Chondrocyte (in vitro differentiated cells): ENCODE data around the gene CSNK1G1. TPM values are rescaled to one million over a fixed set of nuclear protein-coding genes. Genes with fewer than 3 reads are reported as not detected.

Experiments used
- DNase-seq: peaks from one replicate; pipeline ENCODE4 v3.0.0; 2021; ENCODE audit warnings: mixed read lengths, low spot score
- H3K27ac Mint-ChIP-seq: one replicate; pipeline ENCODE4 v1.8.0; 2021; ENCODE audit warnings: mild to moderate bottlenecking, moderate library complexity, mixed read lengths; ENCODE audit not compliant: unreplicated experiment
- H3K27me3 Mint-ChIP-seq: 2 replicates; pipeline ENCODE4 v1.8.0; 2021; ENCODE audit warnings: low read depth, mixed read lengths
- H3K36me3 Mint-ChIP-seq: 2 replicates; pipeline ENCODE4 v1.8.0; 2021; ENCODE audit warnings: low read depth, mixed read lengths
- H3K4me1 Mint-ChIP-seq: 2 replicates; pipeline ENCODE4 v1.8.0; 2021; ENCODE audit warnings: low read depth, mild to moderate bottlenecking, mixed read lengths
- H3K4me3 Mint-ChIP-seq: one replicate; pipeline ENCODE4 v1.8.0; 2021; ENCODE audit warnings: mild to moderate bottlenecking, moderate library complexity, mixed read lengths; ENCODE audit not compliant: unreplicated experiment
- H3K9me3 Mint-ChIP-seq: 2 replicates; pipeline ENCODE4 v1.8.0; 2021; ENCODE audit warnings: low read depth, mixed read lengths
- CTCF ChIP-seq: fragments of 200-600 bp; sonication (generic); IDR thresholded peaks from 2 replicates; pipeline ENCODE4 v1.5.0; 2021; ENCODE audit warnings: antibody characterized with exemption, mild to moderate bottlenecking, moderate library complexity
- total RNA-seq: library from RNA; stranded (reverse); gene quantifications from 3 replicates; pipeline ENCODE4 v1.2.1, GENCODE V29; 2021

CSNK1G1 gene
- total RNA-seq, 1 donor from 2014 or later, result 20.1 TPM

DNA sequence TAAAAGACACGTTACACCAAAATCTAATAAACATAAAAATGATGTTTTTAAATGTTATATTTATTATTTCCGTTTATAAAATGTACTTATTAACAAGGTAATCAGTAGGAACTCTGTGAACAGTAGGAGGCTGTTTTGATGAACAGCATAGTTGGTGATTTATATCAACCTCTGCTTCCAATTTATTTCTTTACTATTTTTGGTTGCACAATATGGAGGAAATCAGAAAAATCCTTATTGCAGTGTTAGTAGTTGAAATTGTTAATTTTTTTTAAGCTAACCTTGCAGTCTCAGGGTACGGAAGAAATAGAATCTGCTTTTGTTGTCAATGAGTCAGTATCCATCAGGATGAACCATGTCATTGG lies 209.5 kb downstream of the CSNK1G1 start:
- Mint-ChIP-seq H3K4me3 (no peak overlapping the region), H3K4me1 (peaks cover 12% of the 10 kb centered on the region), H3K36me3 (peaks cover 10% of the 10 kb centered on the region), H3K27ac (no peak overlapping the region), H3K27me3 (no peaks in the 10 kb centered on the region), H3K9me3 (no peaks in the 10 kb centered on the region)
- TF ChIP-seq CTCF, result no peak
- no peak for DNase-seq

DNA sequence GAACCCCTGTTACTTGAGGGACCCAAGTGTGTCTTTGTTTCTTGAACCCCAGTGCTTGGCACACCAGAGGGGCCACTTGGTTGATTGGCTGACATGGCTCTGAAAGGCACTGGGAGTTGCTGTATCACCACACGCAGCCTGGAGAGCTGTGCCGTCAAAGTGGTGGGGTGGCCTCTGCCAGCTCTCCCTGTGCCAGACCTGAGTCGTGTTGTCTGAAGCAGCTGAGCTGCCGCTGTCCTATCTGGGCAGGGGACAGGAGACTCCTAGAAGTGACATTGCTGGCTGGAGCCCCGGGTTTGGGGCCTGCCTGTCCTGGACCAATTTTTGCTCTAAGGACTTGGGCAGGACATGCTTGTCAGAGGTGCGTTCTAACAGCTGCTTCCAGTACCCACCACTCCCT lies 209.9 kb downstream of the CSNK1G1 start:
- peaks cover 11% of the 10 kb centered on the region for H3K4me1 Mint-ChIP-seq
- peaks cover 12% of the 10 kb centered on the region for H3K36me3 Mint-ChIP-seq
- no peaks in the 10 kb centered on the region for H3K27me3 Mint-ChIP-seq
- H3K9me3 Mint-ChIP-seq, result no peaks in the 10 kb centered on the region
- TF ChIP-seq CTCF, result no peak
- H3K4me3 Mint-ChIP-seq, result no peak overlapping the region
- H3K27ac Mint-ChIP-seq, result no peak overlapping the region
- no peak for DNase-seq

DNA sequence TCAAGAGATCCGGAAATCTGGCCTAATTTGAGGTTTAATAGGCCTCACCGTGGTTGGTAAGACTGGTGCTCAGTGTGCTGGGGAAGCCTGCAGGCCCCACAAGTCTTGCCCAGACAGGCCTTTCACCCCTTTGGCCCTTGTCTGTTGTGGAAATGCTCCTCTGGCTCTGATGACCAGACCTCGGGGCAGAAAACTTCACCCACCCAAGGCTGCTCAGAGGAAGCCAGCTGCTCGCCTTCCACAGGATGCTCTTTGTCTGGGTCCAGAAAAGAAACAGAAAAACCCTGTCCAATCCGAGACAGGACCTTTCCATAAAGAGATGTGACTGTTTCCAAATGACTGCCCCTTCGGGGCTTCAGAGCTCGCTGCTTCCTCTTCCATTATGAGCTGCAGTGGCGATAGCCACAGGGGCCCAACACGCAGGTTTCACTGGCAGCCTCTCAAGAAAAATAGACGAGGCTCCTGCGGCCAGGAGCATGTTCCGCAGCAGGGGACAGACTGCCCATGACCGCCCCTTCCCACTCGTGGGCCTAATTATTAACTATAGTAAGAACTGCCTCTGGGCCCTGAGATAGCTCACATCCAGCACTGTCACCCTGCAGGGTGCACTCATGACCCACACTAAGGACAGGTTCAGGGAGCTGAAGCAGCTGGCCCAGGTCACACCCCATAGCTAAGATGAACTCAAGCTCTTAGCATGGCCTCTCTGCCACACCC lies 211.2 kb downstream of the CSNK1G1 start:
- Mint-ChIP-seq H3K9me3 (no peaks in the 10 kb centered on the region), H3K36me3 (peaks cover 12% of the 10 kb centered on the region), H3K4me1 (peaks cover 9% of the 10 kb centered on the region), H3K27me3 (no peaks in the 10 kb centered on the region), H3K4me3 (no peak overlapping the region), H3K27ac (peak overlapping the region; percentile 41)
- DNase-seq, result no peak
- no peak for TF ChIP-seq CTCF

DNA sequence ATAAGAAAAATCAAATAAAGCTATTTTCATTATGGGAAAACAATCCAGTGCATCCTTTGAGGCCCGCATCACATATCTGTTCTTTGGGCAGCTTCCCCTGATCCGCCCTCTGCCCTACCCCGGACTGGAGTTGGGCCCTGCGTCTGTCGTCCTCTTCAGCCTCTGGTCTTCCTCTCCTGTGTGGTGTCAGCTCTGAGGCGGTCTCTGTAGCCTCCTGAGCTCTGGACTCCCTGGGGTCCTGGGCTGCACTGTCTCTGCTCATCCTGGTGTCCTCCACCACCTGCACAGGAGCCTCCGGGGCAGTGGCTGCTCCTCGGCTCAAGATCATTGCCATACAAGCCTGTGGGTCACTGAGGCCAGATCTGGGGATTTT lies 211.8 kb downstream of the CSNK1G1 start:
- DNase-seq, result no peak
- H3K4me3 Mint-ChIP-seq, result no peak overlapping the region
- no peaks in the 10 kb centered on the region for H3K27me3 Mint-ChIP-seq
- no peaks in the 10 kb centered on the region for H3K9me3 Mint-ChIP-seq
- no peak overlapping the region for H3K27ac Mint-ChIP-seq
- H3K4me1 Mint-ChIP-seq, result peaks cover 9% of the 10 kb centered on the region
- TF ChIP-seq CTCF, result no peak
- H3K36me3 Mint-ChIP-seq, result peaks cover 12% of the 10 kb centered on the region

DNA sequence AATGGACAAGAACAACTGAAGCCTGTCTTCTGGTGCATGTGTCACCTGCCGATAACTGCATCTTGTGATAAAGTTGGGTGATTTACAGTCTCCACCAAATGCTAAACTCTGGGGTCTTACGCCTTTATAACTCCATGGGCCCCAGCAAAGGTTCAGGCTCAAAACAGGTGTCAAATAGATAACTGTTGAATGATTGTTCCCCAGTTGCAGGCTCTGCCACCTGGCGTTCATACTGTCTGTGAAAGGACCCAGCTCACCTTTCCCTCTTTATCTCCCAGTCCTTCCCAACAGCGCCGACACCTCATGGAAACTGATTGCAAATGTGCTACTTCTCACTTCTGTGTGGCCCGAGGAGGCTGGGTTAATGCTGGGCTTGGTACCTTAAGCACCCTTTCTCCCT lies 212.7 kb downstream of the CSNK1G1 start:
- Mint-ChIP-seq H3K4me3 (no peak overlapping the region), H3K27me3 (no peaks in the 10 kb centered on the region), H3K27ac (no peak overlapping the region), H3K9me3 (no peaks in the 10 kb centered on the region), H3K36me3 (peaks cover 13% of the 10 kb centered on the region), H3K4me1 (peaks cover 9% of the 10 kb centered on the region)
- no peak for TF ChIP-seq CTCF
- DNase-seq, result no peak
